Liver (tissue), 9 donors: ENCODE results near the gene PGM3. TPM values are rescaled to one million over a fixed set of nuclear protein-coding genes. Genes with fewer than 3 reads are reported as not detected.

Source experiments
- DNase-seq: peaks from one replicate; pipeline ENCODE4 v3.0.0-alpha.2; 2017; ENCODE audit warnings: low spot score
- H3K27ac ChIP-seq, 2 donors: one replicate each; pipeline ENCODE4 v1.7.0; 2013; ENCODE audit warnings: inconsistent platforms in 2 of 2, low read length in 2 of 2, control low read depth in 1 of 2, low read depth in 1 of 2, mild to moderate bottlenecking in 1 of 2
- H3K27me3 ChIP-seq, 4 donors: one replicate each; pipeline versions ENCODE4 v1.6.1 to v1.7.0; 2013; ENCODE audit warnings: low read length in 3 of 4, inconsistent platforms in 1 of 4, mild to moderate bottlenecking in 1 of 4, moderate library complexity in 1 of 4; ENCODE audit not compliant: control insufficient read depth in 4 of 4, insufficient read depth in 4 of 4
- H3K36me3 ChIP-seq, 4 donors: one replicate each; pipeline versions ENCODE4 v1.6.1 to v1.7.0; 2013; ENCODE audit warnings: low read length in 3 of 4, mild to moderate bottlenecking in 3 of 4, low read depth in 1 of 4, moderate library complexity in 1 of 4; ENCODE audit not compliant: control insufficient read depth in 4 of 4, insufficient read depth in 3 of 4
- H3K4me1 ChIP-seq, 4 donors: one replicate each; pipeline versions ENCODE4 v1.6.1 to v1.7.0; 2013; ENCODE audit warnings: low read length in 3 of 4, mild to moderate bottlenecking in 3 of 4, moderate library complexity in 1 of 4; ENCODE audit not compliant: control insufficient read depth in 4 of 4, insufficient read depth in 4 of 4
- H3K4me3 ChIP-seq, 3 donors: one replicate each; pipeline versions ENCODE4 v1.6.1 to v1.7.0; 2013; ENCODE audit warnings: low read length in 3 of 3, control low read depth in 1 of 3, low read depth in 1 of 3, mild to moderate bottlenecking in 1 of 3
- H3K9ac ChIP-seq, 2 donors: one replicate each; pipeline ENCODE4 v1.7.0; 2013; ENCODE audit warnings: low read length in 2 of 2, mild to moderate bottlenecking in 2 of 2, moderate library complexity in 2 of 2, control low read depth in 1 of 2, low read depth in 1 of 2
- H3K9me3 ChIP-seq, 4 donors: one replicate each; pipeline versions ENCODE4 v1.6.1 to v1.7.0; 2013; ENCODE audit warnings: low read length in 3 of 4; ENCODE audit not compliant: control insufficient read depth in 4 of 4
- ATF3 ChIP-seq: IDR thresholded peaks from 2 replicates; pipeline ENCODE4 v1.6.1; 2016; ENCODE audit warnings: antibody characterized with exemption
- CTCF ChIP-seq: fragments of 150-350 bp; IDR thresholded peaks from 2 replicates; pipeline ENCODE4 v1.5.1; 2017; ENCODE audit warnings: improper control_type of control experiment, low read depth, low read length; ENCODE audit not compliant: missing input control
- EGR1 ChIP-seq, 2 donors: IDR thresholded peaks; 2 replicates each; pipeline ENCODE4 v1.6.1; 2016 to 2018; ENCODE audit warnings: antibody characterized with exemption in 2 of 2, low read depth in 2 of 2
- FOXA1 ChIP-seq: IDR thresholded peaks from 2 replicates; pipeline ENCODE4 v1.6.1; 2016; ENCODE audit warnings: antibody characterized with exemption
- FOXA2 ChIP-seq: IDR thresholded peaks from 2 replicates; pipeline ENCODE4 v1.6.1; 2016; ENCODE audit warnings: antibody characterized with exemption
- GABPA ChIP-seq, 2 donors: IDR thresholded peaks in 1 of 2; conservative IDR thresholded peaks in 1 of 2; 2 replicates each; pipeline ENCODE4 v1.6.1; 2016; ENCODE audit warnings: antibody characterized with exemption in 2 of 2, mild to moderate bottlenecking in 1 of 2, moderate library complexity in 1 of 2
- HNF4A ChIP-seq, 2 donors: conservative IDR thresholded peaks; 2 replicates each; pipeline ENCODE4 v1.6.1; 2016; ENCODE audit warnings: antibody characterized with exemption in 2 of 2, mild to moderate bottlenecking in 2 of 2
- HNF4G ChIP-seq: IDR thresholded peaks from 2 replicates; pipeline ENCODE4 v1.6.1; 2016; ENCODE audit warnings: antibody characterized with exemption
- JUND ChIP-seq, 2 donors: IDR thresholded peaks; 2 replicates each; pipeline ENCODE4 v1.6.1; 2016; ENCODE audit warnings: antibody characterized with exemption in 2 of 2
- MAX ChIP-seq: IDR thresholded peaks from 2 replicates; pipeline ENCODE4 v1.6.1; 2016; ENCODE audit warnings: antibody characterized with exemption
- NR2F2 ChIP-seq: IDR thresholded peaks from 2 replicates; pipeline ENCODE4 v1.6.1; 2016; ENCODE audit warnings: antibody characterized with exemption
- RAD21 ChIP-seq, 2 donors: IDR thresholded peaks; 2 replicates each; pipeline ENCODE4 v1.6.1; 2016; ENCODE audit warnings: antibody characterized with exemption in 2 of 2, mild to moderate bottlenecking in 2 of 2
- REST ChIP-seq: IDR thresholded peaks from 2 replicates; pipeline ENCODE4 v1.6.1; 2016; ENCODE audit warnings: antibody characterized with exemption, mild to moderate bottlenecking
- RXRA ChIP-seq, 2 donors: IDR thresholded peaks; 2 replicates each; pipeline ENCODE4 v1.6.1; 2017 to 2018; ENCODE audit warnings: antibody characterized with exemption in 2 of 2, mild to moderate bottlenecking in 1 of 2
- SP1 ChIP-seq: IDR thresholded peaks from 2 replicates; pipeline ENCODE4 v1.6.1; 2018; ENCODE audit warnings: antibody characterized with exemption, mild to moderate bottlenecking
- TAF1 ChIP-seq: conservative IDR thresholded peaks from 2 replicates; pipeline ENCODE4 v1.6.1; 2016; ENCODE audit warnings: antibody characterized with exemption, mild to moderate bottlenecking
- YY1 ChIP-seq: IDR thresholded peaks from 2 replicates; pipeline ENCODE4 v1.6.1; 2016; ENCODE audit warnings: antibody characterized with exemption, mild to moderate bottlenecking
- ZBTB33 ChIP-seq: IDR thresholded peaks from 2 replicates; pipeline ENCODE4 v1.6.1; 2016; ENCODE audit warnings: antibody characterized with exemption
- polyA plus RNA-seq, 2 donors: library from polyadenylated mRNA; stranded (reverse) in 1 of 2; unstranded in 1 of 2; fragments of 200-250 nt in 1 of 2; fragments of >200 nt in 1 of 2; fragmentation: Nextera tagmentation in 1 of 2; extraction: Ambion mirVana in 1 of 2; gene quantifications; one replicate each; pipeline versions ENCODE4 v1.2.1 to v1.2.3, GENCODE V29; 2013 to 2015
- total RNA-seq, 2 donors: library from RNA; depleted of rRNA; stranded (reverse); fragments of >200 nt; gene quantifications; one replicate each; pipeline ENCODE4 v1.2.3, GENCODE V29; 2014
- donor health status: healthy.
- donor health status: healthy.
- donor health status: healthy.
- donor health status: healthy.
- donor health status: healthy.

PGM3 gene
- total and polyA plus RNA-seq, 4 donors, result 14.7 to 61.1 (median 26.0) TPM

- TF ChIP-seq CTCF, result no peak
- TF ChIP-seq EGR1 (IDR thresholded peaks at IDR 0.05; ENCODE audit: low read depth in 2 of 2), result no peak
- TF ChIP-seq ZBTB33, result no peak
- TF ChIP-seq HNF4G, result no peak
- no peak for TF ChIP-seq JUND (IDR thresholded peaks at IDR 0.05)
- no peak for TF ChIP-seq MAX
- TF ChIP-seq FOXA1, result no peak
- no peak for TF ChIP-seq RXRA (IDR thresholded peaks at IDR 0.05)
- TF ChIP-seq ATF3, result no peak
- TF ChIP-seq TAF1, result no peak
- TF ChIP-seq REST, result no peak
- no peak for TF ChIP-seq RAD21 (IDR thresholded peaks at IDR 0.05)
- no peak for TF ChIP-seq GABPA (IDR thresholded peaks at IDR 0.05 in 1 of 2, conservative IDR thresholded peaks at IDR 0.05 in 1 of 2)
- no peak for TF ChIP-seq FOXA2
- TF ChIP-seq HNF4A (conservative IDR thresholded peaks at IDR 0.05), result no peak
- no peak for TF ChIP-seq YY1
- no peak for TF ChIP-seq NR2F2
- no peak for TF ChIP-seq SP1
- H3K4me1 ChIP-seq, result no peaks in the 10 kb centered on the region
- H3K27ac ChIP-seq, result no peak overlapping the region
- no peak for DNase-seq
- no peaks in the 10 kb centered on the region for H3K27me3 ChIP-seq
- no peak overlapping the region for H3K9ac ChIP-seq
- H3K36me3 ChIP-seq, result no peaks in the 10 kb centered on the region
- no peaks in the 10 kb centered on the region for H3K9me3 ChIP-seq
- no peak overlapping the region for H3K4me3 ChIP-seq
Observed at GRCh38 chr6:83216806-83217205, 23.7 kb upstream of the PGM3 start.
